Mucosa of stomach (tissue), 1 donor: ENCODE data around the gene FTMT.
"Not testable (repeated sequence)": the region's sequence is repeated elsewhere in the genome, so short reads cannot be mapped to it uniquely, and the experiment has no call there.

Source experiments
- H3K27me3 ChIP-seq: one replicate; pipeline ENCODE4 v1.7.0; 2013; ENCODE audit warnings: mild to moderate bottlenecking, low read length; ENCODE audit not compliant: control insufficient read depth, insufficient read depth
- H3K36me3 ChIP-seq: one replicate; pipeline ENCODE4 v1.7.0; 2013; ENCODE audit warnings: low read length; ENCODE audit not compliant: control insufficient read depth, insufficient read depth
- H3K4me1 ChIP-seq: one replicate; pipeline ENCODE4 v1.7.0; 2013; ENCODE audit warnings: mild to moderate bottlenecking, low read length; ENCODE audit not compliant: control insufficient read depth, insufficient read depth
- H3K4me3 ChIP-seq: one replicate; pipeline ENCODE4 v1.7.0; 2013; ENCODE audit warnings: low read length
- H3K9ac ChIP-seq: one replicate; pipeline ENCODE4 v1.7.0; 2013; ENCODE audit warnings: mild to moderate bottlenecking, low read length, moderate library complexity
- H3K9me3 ChIP-seq: one replicate; pipeline ENCODE4 v1.7.0; 2013; ENCODE audit warnings: mild to moderate bottlenecking, low read length, moderate library complexity; ENCODE audit not compliant: control insufficient read depth
- donor health status: Pancreatic carcinoma.

FTMT gene

GRCh38 chr5:121851643-121852574 is at the start of gene FTMT:
TSS of gene FTMT (plus strand) at chr5:121851882. CDS start at chr5:121851964, 82 bp downstream.
- no peaks in the 10 kb centered on the region for H3K9me3 ChIP-seq
- H3K4me1 ChIP-seq = no peaks in the 10 kb centered on the region
- no peaks in the 10 kb centered on the region for H3K27me3 ChIP-seq

GRCh38 chr5:121805251-121805650 is 46.4 kb upstream of the FTMT start:
- H3K9me3 ChIP-seq, H3K4me3 ChIP-seq, H3K27me3 ChIP-seq, H3K4me1 ChIP-seq, H3K9ac ChIP-seq, H3K36me3 ChIP-seq: not testable (repeated sequence)

More at GRCh38 chr5:121851643-121852574, at the start of gene FTMT:
- Histone ChIP-seq H3K9ac (no peak within 1 kb of the TSS), H3K36me3 (no peaks in the 10 kb centered on the region), H3K4me3 (no peak within 1 kb of the TSS)

- no peaks in the 10 kb centered on the region for H3K27me3 ChIP-seq
- no peak overlapping the region for H3K9ac ChIP-seq
- no peaks in the 10 kb centered on the region for H3K9me3 ChIP-seq
- H3K4me1 ChIP-seq = no peaks in the 10 kb centered on the region
- no peaks in the 10 kb centered on the region for H3K36me3 ChIP-seq
- H3K4me3 ChIP-seq = no peak overlapping the region
These were observed 45.8 kb upstream of the FTMT start for GRCh38 chr5:121805911-121806310.

- H3K9ac ChIP-seq = no peak overlapping the region
- H3K9me3 ChIP-seq = no peaks in the 10 kb centered on the region
- no peaks in the 10 kb centered on the region for H3K27me3 ChIP-seq
- H3K4me1 ChIP-seq = no peaks in the 10 kb centered on the region
- no peak overlapping the region for H3K4me3 ChIP-seq
- H3K36me3 ChIP-seq = no peaks in the 10 kb centered on the region
These were observed 35.5 kb upstream of the FTMT start for GRCh38 chr5:121816164-121816563.

GRCh38 chr5:121819682-121820261 is 31.9 kb upstream of the FTMT start:
- Histone ChIP-seq H3K4me1 (no peaks in the 10 kb centered on the region), H3K36me3 (no peaks in the 10 kb centered on the region)

GRCh38 chr5:121833617-121834016 is 18.1 kb upstream of the FTMT start:
- H3K27me3 ChIP-seq = no peaks in the 10 kb centered on the region
- H3K4me1 ChIP-seq = no peaks in the 10 kb centered on the region
- no peaks in the 10 kb centered on the region for H3K9me3 ChIP-seq
- no peak overlapping the region for H3K9ac ChIP-seq
- H3K4me3 ChIP-seq = no peak overlapping the region
- no peaks in the 10 kb centered on the region for H3K36me3 ChIP-seq

More at GRCh38 chr5:121819682-121820261, 31.9 kb upstream of the FTMT start:
- no peak overlapping the region for H3K9ac ChIP-seq
- no peaks in the 10 kb centered on the region for H3K27me3 ChIP-seq
- H3K4me3 ChIP-seq = no peak overlapping the region
- H3K9me3 ChIP-seq = no peaks in the 10 kb centered on the region

- H3K36me3 ChIP-seq = no peaks in the 10 kb centered on the region
- no peaks in the 10 kb centered on the region for H3K27me3 ChIP-seq
- no peak overlapping the region for H3K9ac ChIP-seq
- H3K9me3 ChIP-seq = no peaks in the 10 kb centered on the region
- H3K4me1 ChIP-seq = no peaks in the 10 kb centered on the region
- no peak overlapping the region for H3K4me3 ChIP-seq
These were observed 17.7 kb upstream of the FTMT start for GRCh38 chr5:121834021-121834420.

- Histone ChIP-seq H3K4me3 (no peak overlapping the region), H3K4me1 (no peaks in the 10 kb centered on the region), H3K9ac (no peak overlapping the region), H3K27me3 (no peaks in the 10 kb centered on the region), H3K9me3 (no peaks in the 10 kb centered on the region), H3K36me3 (no peaks in the 10 kb centered on the region)
These were observed 9.8 kb upstream of the FTMT start for GRCh38 chr5:121841892-121842291.

- H3K4me1 ChIP-seq = no peaks in the 10 kb centered on the region
- no peaks in the 10 kb centered on the region for H3K9me3 ChIP-seq
- H3K9ac ChIP-seq = no peak overlapping the region
- H3K36me3 ChIP-seq = no peaks in the 10 kb centered on the region
- no peak overlapping the region for H3K4me3 ChIP-seq
- H3K27me3 ChIP-seq = no peaks in the 10 kb centered on the region
These were observed 1.4 kb upstream of the FTMT start for GRCh38 chr5:121850272-121850671.

GRCh38 chr5:121853850-121854249 is 2.2 kb downstream of the FTMT start:
- Histone ChIP-seq H3K27me3 (no peaks in the 10 kb centered on the region), H3K9me3 (no peaks in the 10 kb centered on the region)

GRCh38 chr5:121862801-121863200 is 11.1 kb downstream of the FTMT start:
- H3K36me3 ChIP-seq = no peaks in the 10 kb centered on the region
- no peak overlapping the region for H3K9ac ChIP-seq
- H3K27me3 ChIP-seq = no peaks in the 10 kb centered on the region
- no peaks in the 10 kb centered on the region for H3K4me1 ChIP-seq
- no peak overlapping the region for H3K4me3 ChIP-seq
- H3K9me3 ChIP-seq = no peaks in the 10 kb centered on the region

More at GRCh38 chr5:121853850-121854249, 2.2 kb downstream of the FTMT start:
- Histone ChIP-seq H3K4me1 (no peaks in the 10 kb centered on the region), H3K9ac (no peak overlapping the region), H3K36me3 (no peaks in the 10 kb centered on the region), H3K4me3 (no peak overlapping the region)

- Histone ChIP-seq H3K27me3 (no peaks in the 10 kb centered on the region), H3K36me3 (no peaks in the 10 kb centered on the region), H3K9ac (no peak overlapping the region), H3K4me1 (no peaks in the 10 kb centered on the region), H3K9me3 (no peaks in the 10 kb centered on the region), H3K4me3 (no peak overlapping the region)
These were observed 12.1 kb downstream of the FTMT start for GRCh38 chr5:121863753-121864285.
